Daoy (cell line): ENCODE results near the gene MDFIC. TPM values are rescaled to one million over a fixed set of nuclear protein-coding genes. Genes with fewer than 3 reads are reported as not detected.
A peak's percentile ranks its signal among the peaks of the same experiment; 100 is the strongest.

ENCODE experiments used
- DNase-seq: peaks from one replicate; pipeline ENCODE4 v3.0.0-alpha.2; 2015; ENCODE audit warnings: low read depth
- total RNA-seq: library from RNA; depleted of rRNA; stranded (reverse); fragments of >200 nt; shearing (Covaris generic); gene quantifications from 2 replicates; pipeline ENCODE4 v1.2.3, GENCODE V29; 2014

The MDFIC gene
- total RNA-seq, 1 experiment from 2014 or later: 45.0 TPM

- DNase-seq: no peak
These were observed 30.4 kb downstream of the MDFIC start for GRCh38 chr7:114952296-114952695.

DNA sequence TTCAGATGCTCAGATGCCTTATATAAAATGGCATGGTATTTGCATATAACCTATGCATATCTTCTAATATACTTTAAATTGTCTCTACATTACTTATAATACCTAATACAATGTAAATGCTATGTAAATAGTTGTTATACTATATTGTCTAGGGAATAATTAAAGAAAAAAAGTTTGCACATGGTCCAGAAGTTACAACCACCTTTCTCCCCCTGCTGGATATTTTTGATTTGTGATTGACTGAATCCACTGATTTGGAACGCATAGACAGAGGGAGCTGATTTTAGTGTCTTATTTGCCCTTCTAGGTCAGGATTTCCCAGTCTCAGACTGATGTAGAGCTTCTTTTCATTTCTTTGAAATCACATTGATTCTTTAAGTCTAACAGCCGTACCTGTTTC lies 31.8 kb downstream of the MDFIC start:
- no peak for DNase-seq

DNA sequence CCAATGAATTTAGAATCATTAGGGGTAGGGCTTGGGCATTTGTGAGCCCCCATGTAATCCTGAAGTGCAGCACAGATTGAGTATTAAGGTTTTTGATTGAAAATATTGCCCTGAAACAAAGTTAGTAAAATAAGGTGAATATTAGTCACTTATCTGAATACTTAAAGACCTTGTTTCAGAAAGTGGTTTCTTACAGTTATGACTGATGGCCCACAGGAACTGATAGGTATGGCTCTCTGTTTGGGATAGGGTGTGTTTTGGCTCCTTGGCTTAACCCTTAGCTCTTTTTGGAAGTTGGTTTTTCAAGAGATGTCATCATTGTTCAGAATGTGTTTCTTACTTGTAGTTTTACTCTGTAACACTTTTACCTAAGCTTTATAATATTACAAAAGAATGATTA lies 34.8 kb downstream of the MDFIC start:
- no peak for DNase-seq

DNA sequence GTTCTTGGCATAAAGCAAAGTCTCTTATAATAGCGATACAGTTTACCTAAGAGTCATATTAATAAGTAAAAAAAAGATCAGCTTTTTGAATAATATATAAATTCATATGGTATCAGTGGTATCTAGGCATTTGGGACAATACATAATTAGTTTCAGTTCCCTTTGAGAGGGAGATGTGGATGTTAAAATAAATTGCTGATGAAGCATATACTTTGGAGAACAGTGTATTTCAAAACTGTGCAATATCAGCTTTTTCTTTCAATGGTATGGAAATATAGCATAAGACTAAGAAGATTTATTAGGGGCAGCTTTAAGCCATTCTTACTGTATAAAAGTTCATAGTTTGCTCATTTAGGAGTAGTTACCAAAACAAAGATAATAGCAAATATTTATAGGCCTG lies 35.5 kb downstream of the MDFIC start:
- no peak for DNase-seq

DNA sequence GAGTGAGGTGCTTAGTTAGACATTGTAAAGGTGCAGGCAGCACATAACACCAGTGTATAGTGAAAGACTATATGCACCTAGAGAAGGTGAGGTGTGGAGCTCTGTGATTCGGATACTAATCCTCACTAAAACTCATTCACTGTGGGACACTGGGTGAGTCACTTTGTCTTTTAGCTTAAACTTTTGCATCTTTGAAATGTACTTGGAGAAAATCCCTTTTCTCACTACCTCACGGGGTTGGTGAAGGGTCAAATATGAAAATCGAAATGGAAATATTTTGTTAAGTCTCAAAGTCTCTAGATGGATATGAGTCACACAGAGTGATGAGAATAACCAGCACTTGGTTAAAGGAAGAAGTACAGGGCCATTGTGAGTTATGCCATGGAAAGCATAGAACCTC lies 38.0 kb downstream of the MDFIC start:
- DNase-seq: no peak

- DNase-seq: no peak
These were observed 40.5 kb downstream of the MDFIC start for GRCh38 chr7:114962441-114962840.

GRCh38 chr7:114966156-114966555 lies 44.3 kb downstream of the MDFIC start:
- DNase-seq: no peak

GRCh38 chr7:114969096-114969495 lies 47.2 kb downstream of the MDFIC start:
- DNase-seq: no peak

GRCh38 chr7:114970308-114970707 lies 48.4 kb downstream of the MDFIC start:
- DNase-seq: no peak

GRCh38 chr7:114970732-114971131 lies 48.8 kb downstream of the MDFIC start:
- no peak for DNase-seq

DNA sequence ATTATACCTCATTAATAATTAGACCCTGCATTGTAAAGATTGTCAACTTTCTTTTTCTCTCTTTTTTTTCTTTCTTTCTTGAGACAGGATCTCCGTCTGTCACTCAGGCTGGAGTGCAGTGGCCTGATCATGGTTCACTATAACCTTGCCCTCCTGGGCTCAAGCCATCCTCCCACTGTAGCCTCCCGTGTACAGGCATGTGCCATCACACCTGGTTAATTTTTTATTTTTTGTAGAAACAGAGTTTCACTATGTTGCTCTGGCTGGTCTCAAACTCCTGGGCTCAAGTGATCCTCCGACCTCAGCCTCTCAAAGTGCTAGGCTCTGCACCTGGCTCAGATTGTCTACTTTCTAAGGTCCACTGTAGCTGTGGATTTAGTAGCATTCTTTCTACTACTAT lies 50.7 kb downstream of the MDFIC start:
- no peak for DNase-seq

DNA sequence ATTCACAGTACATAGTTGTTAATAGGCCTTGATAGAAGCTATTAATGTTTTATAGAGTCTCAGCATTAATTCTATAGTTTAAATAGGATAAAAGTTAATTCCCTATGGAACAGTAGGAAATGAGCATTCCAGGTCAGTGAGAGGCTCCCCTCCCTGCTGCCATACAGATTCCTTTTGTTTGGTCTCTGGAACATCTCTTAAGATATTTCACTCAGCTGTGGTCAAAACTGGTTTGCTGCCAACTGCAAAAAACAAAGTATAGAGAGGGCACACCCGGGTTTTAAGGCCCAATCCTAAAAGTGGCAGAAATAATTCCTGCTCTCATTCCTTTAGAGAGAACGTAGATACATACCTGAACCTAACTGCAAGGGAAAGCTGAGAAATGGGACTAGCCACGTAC lies 51.3 kb downstream of the MDFIC start:
- DNase-seq: no peak

DNA sequence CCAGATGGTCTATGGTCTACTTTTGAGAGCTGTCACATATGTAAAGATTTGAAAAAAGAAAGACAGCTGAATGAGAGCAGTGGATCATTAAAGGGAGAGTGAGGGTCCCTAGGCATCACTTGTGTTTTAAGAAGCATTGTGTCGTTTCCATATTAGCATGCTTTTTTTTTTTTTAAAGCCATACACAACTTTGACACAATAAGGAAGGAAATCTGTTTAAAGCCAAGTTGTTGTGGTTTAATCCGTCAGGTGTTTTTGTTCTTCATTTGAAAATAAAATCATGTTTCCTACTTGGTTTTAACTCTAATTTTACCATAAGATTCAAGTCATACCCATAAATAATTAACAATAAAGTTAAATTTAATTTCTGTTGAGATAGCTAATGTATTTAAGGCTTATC lies 53.5 kb downstream of the MDFIC start:
- no peak for DNase-seq

GRCh38 chr7:114976666-114977065 lies 54.8 kb downstream of the MDFIC start:
- no peak for DNase-seq

- no peak for DNase-seq
These were observed 55.4 kb downstream of the MDFIC start for GRCh38 chr7:114977277-114977676.

GRCh38 chr7:114979388-114979787 lies 57.5 kb downstream of the MDFIC start:
- peak; percentile 68 for DNase-seq

DNA sequence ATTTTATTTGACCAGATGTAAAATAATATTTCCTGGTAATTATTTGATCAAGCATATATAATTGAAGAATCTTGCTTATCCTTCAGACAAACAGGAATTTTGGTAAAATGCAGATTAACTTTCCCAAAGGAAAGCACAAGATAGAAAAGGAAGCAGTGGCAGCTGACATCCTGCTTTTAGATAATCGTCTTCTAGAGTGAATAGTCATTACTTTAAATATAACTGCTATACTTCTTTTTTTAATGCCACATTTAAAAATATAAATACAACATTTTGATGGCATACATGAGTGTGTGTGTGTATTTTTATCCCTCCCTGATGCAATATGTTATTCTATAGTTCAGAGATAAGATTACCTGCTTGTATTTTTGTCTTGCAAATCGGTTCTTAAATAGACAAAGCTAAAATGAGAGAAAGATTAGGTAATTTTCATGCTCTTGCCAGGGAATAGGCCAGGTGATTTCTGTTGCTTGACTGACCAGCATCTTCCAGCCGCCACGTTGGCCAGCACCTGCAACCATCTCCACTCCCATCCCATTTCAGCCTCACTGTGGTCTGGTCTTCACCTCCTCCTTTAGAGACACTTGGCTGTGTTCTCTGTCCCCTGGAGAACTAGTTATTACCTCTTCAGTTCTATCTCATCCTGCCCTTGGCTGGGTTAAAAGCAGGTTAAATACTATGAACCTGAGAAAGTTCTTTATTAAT lies 58.1 kb downstream of the MDFIC start:
- DNase-seq: no peak

DNA sequence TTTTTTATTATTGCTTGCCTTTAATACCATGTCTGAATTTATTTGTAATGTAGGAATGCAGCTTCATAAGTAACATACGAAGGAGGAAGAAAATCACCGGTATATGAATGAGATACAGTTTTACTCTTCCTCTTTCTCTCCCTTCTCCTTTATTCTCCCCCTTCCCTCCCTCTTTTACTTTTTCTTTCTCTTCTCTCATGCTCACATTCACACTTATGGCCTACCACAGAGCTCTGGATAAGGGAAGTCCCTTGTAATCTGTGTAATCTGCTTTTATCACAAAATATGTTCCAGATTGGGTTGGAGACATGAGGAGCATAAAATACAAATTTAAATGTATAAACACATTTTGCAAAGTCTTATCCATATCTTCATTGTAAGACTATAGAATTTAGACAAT lies 59.4 kb downstream of the MDFIC start:
- DNase-seq: no peak

DNA sequence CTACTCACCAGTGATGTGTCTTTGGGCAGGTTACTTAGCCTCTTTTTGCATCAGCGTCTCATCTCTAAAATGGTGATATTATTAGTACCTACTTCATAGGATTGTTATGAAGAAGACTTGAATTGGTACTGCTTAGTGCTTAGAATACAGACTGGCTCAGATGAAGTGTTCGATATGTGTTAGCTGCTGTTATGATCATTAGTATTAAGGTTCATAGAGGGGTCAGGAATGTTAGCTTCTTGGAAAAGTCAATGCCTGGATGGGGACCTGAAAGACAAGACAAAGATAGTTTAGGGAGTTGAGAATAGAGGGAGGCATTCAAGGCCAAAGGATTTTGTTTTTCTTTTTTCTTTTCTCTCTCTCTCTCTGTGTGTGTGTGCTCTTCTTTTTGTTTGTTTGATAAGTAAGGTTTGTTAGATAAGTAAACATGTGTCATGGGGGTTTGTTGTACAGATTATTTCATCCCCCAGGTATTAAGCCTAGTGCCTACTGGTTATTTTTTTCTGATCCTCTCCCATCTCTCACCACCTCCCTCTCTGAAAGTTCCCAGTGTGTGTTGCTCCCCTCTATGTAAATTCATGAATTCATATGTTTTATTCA lies 63.3 kb downstream of the MDFIC start:
- no peak for DNase-seq

DNA sequence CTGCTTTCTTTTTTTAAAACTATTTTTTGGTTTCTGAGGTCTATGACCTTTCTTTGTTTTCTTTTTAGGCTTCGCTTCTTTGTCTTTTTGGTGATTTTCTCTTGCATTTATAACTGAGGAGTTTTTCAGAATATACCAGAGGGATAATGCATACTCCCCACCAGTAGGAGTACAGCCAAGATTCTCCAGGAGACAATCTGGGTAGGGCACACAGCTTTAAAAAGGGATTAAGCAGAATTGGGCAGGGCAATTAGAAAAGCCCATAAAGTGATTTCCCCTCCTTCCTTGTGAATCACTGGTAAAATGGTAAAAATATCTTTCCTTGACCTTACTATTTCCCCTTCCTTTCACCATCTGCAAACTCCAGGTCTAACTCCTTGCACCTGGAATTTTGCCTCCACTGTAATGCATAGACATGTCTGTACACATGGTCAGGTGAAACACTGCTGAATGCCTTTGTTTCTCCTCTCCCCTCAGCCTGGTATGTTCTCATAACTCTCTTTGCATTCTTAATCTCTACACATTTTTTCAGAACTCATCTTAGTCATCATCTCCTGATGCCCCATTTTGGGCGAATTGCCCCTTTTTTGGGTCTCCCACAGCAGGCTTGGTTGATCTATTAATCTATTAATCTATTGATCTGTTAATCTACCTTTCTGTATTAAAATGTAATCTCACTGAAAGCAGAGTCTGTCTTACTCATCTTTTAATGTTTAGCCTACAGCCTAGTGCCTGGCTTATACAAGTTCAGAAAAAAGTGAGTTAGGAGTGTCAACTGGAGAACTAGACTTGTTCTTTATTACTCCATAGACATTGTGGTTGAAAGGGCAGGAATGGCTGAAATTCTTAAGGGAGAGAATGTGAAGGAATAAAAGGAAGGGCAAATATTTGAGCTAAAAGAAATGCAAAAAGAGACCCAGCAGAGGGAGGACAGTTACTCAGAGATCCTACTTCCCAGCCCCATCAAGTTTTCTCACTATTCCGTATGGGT lies 64.6 kb downstream of the MDFIC start:
- DNase-seq: no peak

DNA sequence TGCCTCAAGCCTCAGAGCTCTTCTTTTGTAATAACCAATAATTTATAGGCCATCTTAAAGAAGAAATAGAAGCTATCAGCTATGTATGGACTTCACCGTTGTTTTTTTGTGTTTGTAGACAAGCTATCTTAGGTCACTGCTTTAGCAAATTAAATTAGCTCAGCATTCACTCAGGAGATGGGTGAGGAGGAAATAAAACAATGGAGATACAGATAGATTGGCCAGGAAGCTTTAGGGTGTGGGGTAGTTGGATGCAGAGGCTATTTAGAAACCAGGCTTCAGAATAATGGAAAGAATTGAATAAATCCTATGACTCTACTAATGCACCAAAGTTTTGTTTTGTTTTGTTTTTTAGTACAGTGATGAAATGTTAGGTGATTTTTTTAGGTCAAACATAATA lies 66.1 kb downstream of the MDFIC start:
- DNase-seq: no peak

DNA sequence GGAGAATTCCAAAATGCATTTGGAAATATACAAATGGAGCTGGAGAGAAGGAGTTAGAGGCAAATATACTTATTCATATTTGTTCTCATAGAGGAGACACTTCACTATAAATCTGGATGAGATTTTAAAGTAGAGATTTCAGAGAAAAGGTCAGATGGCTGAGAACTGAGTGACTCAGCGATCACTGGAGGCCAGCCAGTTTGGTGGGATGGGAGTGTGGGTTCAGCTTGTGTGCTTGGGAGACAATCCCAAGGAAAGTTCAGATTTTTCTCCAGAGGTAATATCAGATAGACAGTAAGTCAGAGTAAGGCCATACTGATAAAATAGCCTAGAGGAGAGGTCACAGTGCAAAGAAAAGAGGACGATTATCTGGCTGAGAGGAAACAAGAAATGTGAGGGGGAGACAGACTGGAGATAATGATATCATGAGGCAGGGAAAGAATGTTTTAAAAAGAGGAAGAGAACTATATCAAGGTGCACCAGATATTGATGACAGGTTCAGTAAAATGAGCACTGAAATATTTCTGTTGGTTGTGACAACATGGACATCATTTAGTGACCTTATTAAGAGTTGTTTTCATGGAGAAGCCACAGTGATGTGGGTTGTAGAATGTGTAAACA lies 67.0 kb downstream of the MDFIC start:
- peak; percentile 83 for DNase-seq
